Stimulated activated CD4-positive, alpha-beta T cell treated with anti-CD3 and anti-CD28 coated beads, TNF-alpha, amount 100 ng/mL, for 1 hour (primary cell): ENCODE results near the gene WWOX.

Source experiments
- DNase-seq, 3 donors: peaks; one replicate each; pipeline ENCODE4 v3.0.0-alpha.2; 2020; ENCODE audit warnings: low read depth in 3 of 3, low spot score in 1 of 3

The WWOX gene

GRCh38 chr16:78192734-78193488, 93.5 kb downstream of the WWOX start:
- no peak for DNase-seq

GRCh38 chr16:78194948-78195347, 95.5 kb downstream of the WWOX start:
- no peak for DNase-seq

GRCh38 chr16:78195797-78196196, 96.3 kb downstream of the WWOX start:
- no peak for DNase-seq

GRCh38 chr16:78196502-78196901, 97.0 kb downstream of the WWOX start:
- DNase-seq: no peak

GRCh38 chr16:78198288-78198687, 98.8 kb downstream of the WWOX start:
- DNase-seq: no peak

GRCh38 chr16:78199325-78200022, 100.0 kb downstream of the WWOX start:
- DNase-seq: no peak

- no peak for DNase-seq
Measured at GRCh38 chr16:78200023-78200389, 100.6 kb downstream of the WWOX start.

GRCh38 chr16:78200623-78201096, 101.2 kb downstream of the WWOX start:
- DNase-seq: no peak

GRCh38 chr16:78205506-78205905, 106.1 kb downstream of the WWOX start:
- no peak for DNase-seq

GRCh38 chr16:78206623-78207223, 107.3 kb downstream of the WWOX start:
- no peak for DNase-seq

GRCh38 chr16:78209951-78210661, 110.7 kb downstream of the WWOX start:
- no peak for DNase-seq

- no peak for DNase-seq
Measured at GRCh38 chr16:78211020-78211599, 111.7 kb downstream of the WWOX start.

- no peak for DNase-seq
Measured at GRCh38 chr16:78211946-78212345, 112.5 kb downstream of the WWOX start.

GRCh38 chr16:78212674-78213073, 113.2 kb downstream of the WWOX start:
- no peak for DNase-seq

- no peak for DNase-seq
Measured at GRCh38 chr16:78213751-78214150, 114.3 kb downstream of the WWOX start.

GRCh38 chr16:78215222-78215621, 115.8 kb downstream of the WWOX start:
- DNase-seq: no peak

GRCh38 chr16:78216166-78216745, 116.8 kb downstream of the WWOX start:
- DNase-seq: no peak

- DNase-seq: no peak
Measured at GRCh38 chr16:78217276-78217675, 117.8 kb downstream of the WWOX start.

- DNase-seq: no peak
Measured at GRCh38 chr16:78218279-78218678, 118.8 kb downstream of the WWOX start.

GRCh38 chr16:78218856-78219651, 119.6 kb downstream of the WWOX start:
- DNase-seq: no peak
